HG02642 (cell line): Measurements from ENCODE around the gene CCSER1.
"Not testable (repeated sequence)": the region's sequence is repeated elsewhere in the genome, so short reads cannot be mapped to it uniquely, and the experiment has no call there.

Experiments
- ATAC-seq: cut with Tn5 transposase; IDR thresholded peaks from one replicate; pipeline ENCODE4 v1.9.1; 2021; ENCODE audit warnings: mild to moderate bottlenecking; ENCODE audit not compliant: unreplicated experiment, poor library complexity

The CCSER1 gene

GRCh38 chr4:90614371-90614770 lies 487.2 kb downstream of the CCSER1 start:
- ATAC-seq = no peak

GRCh38 chr4:90621080-90621479 lies 493.9 kb downstream of the CCSER1 start:
- no peak for ATAC-seq

DNA sequence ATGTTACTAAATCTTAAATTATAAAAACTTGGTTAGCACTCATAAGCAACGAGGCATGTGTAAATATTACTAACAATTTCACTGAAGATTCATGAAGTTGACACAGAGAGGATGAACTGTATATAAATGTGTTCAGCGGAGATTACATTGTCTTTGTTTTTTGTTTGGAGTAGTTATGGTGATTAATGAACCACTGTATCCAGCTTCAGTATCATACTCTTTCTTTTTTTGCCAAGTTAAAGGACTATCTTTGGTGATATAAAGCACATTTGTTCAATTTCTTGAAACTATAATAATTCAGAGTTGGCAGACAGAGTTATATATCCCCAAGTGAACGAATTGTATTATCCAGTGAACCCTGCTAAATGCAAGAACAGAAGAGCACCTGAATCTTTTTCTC lies 497.6 kb downstream of the CCSER1 start:
- no peak for ATAC-seq

GRCh38 chr4:90641861-90642599 lies 514.8 kb downstream of the CCSER1 start:
- ATAC-seq = no peak

- ATAC-seq = no peak
Measured at GRCh38 chr4:90643156-90643555, 516.0 kb downstream of the CCSER1 start.

DNA sequence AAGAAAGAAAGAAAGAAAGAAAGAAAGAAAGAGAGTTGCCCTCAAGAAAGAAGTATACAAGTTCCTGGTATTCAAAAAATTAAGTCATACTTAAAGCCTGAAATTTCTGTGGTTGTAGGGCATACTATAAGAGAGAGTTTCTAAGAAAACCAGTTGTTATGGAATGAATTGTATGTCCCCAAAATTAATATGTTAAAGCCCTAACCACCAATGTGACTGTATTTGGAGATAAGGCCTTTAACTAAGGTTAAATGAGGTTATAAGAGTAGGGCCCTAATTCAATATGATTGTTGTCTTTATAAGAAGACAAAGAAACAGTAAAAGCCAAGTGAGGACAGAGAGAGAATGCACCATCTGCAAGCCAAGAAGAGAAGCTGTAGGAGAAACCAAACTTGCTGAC lies 521.1 kb downstream of the CCSER1 start:
- ATAC-seq = no peak

DNA sequence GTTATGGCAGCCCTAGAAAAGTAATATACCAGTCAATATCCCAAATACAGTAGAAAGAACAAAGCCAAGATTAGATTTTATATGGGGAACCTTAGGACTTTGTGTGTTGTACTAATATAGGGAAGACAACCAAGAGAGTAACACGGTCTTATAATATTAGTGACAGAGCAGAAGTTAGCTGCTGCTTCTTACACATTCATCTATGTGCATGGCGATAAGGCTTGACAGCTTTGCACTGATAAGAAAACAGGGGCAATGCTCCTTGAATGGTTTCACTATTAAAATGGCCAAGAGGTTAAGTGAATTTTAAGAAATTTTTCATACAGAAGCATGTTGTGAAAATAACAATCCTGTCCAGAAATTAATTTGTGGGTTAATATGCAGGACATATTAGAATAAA lies 521.6 kb downstream of the CCSER1 start:
- ATAC-seq = no peak

GRCh38 chr4:90660672-90661071 lies 533.5 kb downstream of the CCSER1 start:
- ATAC-seq = no peak

DNA sequence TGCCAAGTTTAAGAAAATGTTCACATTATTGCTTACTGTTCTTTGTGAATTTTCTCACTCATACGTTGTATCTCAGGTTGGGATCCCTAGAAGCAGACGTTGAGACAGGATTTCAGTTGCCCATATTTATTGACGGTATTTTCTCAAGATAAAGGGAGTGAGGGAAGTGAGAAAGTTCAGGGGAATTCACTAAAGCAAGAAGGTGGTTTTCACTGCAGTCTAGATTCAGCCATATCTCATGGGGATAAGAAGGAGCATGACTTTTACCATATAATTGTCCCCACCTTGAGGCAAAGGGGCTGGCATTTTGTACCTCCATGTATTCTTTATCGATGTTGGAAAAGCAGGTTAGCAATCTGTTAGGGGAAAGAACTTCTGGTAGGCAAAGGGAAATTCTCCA lies 543.0 kb downstream of the CCSER1 start:
- ATAC-seq = no peak

DNA sequence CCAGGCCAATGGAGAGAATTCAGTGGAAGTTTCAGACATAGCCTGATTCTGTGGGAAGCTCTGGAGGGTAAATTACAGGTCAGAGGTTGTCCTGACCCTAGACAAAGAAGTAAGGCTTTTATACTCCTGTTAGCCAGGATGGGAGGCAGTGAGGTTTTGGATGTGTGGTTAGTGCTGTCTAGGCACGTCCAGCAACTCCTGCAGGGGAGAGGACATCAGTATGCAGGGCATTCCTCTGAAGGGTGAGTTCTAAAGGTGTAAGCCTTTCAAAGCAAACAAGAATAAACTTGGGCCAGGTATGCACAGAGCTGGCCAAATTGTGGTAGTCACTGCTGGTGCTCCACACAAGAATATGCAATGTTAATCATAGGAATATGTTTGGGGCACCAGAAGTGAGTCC lies 562.5 kb downstream of the CCSER1 start:
- ATAC-seq = no peak

GRCh38 chr4:90695411-90695810 lies 568.2 kb downstream of the CCSER1 start:
- no peak for ATAC-seq

DNA sequence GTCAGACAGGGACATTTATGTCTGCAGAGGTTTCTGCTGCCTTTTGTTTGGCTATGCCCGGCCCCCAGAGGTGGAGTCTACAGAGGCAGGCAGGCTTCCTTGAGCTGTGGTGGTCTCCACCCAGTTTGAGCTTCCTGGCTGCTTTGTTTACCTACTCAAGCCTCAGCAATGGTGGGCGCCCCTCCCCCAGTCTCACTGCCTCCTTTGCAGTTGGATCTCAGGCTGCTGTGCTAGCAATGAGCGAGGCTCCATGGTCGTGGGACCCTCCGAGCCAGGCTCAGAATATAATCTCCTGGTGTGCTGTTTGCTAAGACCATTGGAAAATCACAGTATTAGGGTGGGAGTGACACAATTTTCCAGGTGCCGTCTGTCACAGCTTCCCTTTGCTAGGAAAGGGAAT lies 578.3 kb downstream of the CCSER1 start:
- ATAC-seq = not testable (repeated sequence)

- ATAC-seq = peak; percentile 76
Measured at GRCh38 chr4:90715242-90715641, 588.0 kb downstream of the CCSER1 start.

DNA sequence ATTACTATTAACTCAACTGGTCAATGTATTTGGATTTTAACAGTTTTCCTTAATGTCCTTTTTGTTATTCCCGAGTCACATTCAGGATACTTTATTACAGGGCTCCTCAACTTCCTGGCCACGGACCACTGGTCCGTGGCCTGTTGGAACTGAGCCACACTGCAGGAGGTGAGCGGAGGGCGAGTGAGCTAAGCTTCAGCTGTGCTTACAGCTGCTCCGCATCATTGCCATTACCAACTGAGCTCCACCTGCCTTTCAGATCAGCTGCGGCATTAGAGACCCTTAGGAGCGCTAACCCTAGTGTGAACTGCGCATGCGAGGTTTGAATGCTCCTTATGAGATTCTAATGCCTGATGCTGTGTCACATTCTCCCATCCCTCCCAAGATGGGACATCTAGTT lies 591.7 kb downstream of the CCSER1 start:
- no peak for ATAC-seq

DNA sequence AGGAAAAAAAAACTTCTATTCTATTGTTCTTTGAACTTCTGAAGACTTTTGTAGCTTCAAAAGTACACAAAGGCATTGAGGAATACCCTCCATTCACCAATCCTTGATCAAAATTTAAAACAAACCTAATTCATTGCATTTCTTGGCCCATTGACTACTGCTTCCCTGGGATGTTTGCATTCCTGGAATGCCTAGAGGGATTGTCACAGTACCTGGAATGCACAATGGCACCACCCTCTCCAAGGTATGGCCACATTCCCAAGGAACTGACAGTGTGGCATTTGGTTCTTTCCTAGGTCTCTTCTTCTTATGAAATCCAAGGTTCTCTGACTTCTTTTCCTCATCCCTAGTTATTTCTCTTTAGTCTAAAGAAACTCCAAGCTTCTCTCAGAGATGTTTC lies 600.7 kb downstream of the CCSER1 start:
- no peak for ATAC-seq

DNA sequence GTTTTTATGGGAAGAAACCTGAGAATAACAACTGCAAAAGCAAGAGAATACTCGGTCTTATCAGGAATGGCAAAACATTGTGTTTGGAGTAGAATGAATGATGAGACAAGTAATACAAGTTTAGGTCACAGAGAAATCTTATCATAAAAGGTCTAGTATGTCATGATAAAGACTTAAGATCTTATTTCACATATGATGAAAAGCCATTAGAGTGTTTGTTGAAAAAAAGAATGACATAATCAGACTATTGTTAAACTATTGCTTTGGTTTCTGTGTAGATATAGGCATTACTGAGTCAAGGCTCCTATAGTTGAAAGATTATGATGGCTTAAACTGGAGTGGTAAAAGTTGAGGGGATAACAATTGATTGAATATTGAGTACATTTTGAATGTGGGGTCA lies 603.6 kb downstream of the CCSER1 start:
- no peak for ATAC-seq

DNA sequence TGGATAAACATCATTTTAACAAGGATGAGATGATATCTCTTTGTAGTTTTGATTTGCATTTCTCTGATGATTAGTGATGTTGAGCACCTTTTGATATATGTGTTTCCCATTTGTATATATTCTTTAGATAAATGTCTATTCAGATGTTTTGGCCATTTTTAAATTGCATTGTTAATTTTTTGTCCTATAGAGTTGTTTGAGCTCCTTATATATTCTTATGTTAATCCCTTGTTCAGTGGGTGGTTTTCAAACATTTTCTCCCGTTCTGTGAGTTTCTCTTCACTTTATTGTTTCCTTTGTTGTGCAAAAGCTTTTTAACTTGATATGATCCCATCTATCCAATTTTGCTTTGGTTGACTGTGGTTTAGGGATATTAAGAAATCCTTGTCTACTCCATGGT lies 606.0 kb downstream of the CCSER1 start:
- no peak for ATAC-seq

- ATAC-seq = no peak
Measured at GRCh38 chr4:90745176-90745575, 618.0 kb downstream of the CCSER1 start.

DNA sequence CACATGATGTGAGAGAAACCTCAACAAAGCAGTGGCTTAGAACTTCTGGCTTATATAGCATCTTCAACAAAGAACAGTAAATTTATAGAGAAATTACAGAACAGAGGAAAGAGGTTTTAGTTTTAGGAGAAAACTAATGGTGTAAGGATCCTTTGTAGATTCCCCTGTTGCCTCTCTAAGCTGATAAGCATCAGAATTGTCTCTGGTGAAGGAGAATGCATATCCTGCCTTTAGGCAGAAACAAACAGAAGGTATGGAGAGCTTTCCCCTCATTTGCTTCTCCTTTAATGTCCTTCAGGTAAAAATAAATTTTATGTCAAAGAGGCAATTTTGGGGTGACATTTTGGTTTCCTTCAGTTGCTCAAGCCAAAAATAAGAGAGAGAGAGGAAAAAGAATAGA lies 625.9 kb downstream of the CCSER1 start:
- ATAC-seq = no peak

- ATAC-seq = no peak
Measured at GRCh38 chr4:90757534-90758060, 630.4 kb downstream of the CCSER1 start.

GRCh38 chr4:90760059-90760458 lies 632.9 kb downstream of the CCSER1 start:
- ATAC-seq = no peak

- ATAC-seq = no peak
Measured at GRCh38 chr4:90766837-90767236, 639.6 kb downstream of the CCSER1 start.
